Activated CD8-positive, alpha-beta memory T cell treated with anti-CD3 and anti-CD28 coated beads for 1 hour (primary cell): ENCODE results near the gene DENND2A.
A peak's percentile ranks its signal among the peaks of the same experiment; 100 is the strongest.
"Not testable (repeated sequence)": the region's sequence is repeated elsewhere in the genome, so short reads cannot be mapped to it uniquely, and the experiment has no call there.

Experiments
- DNase-seq, 2 donors: peaks; one replicate each; pipeline ENCODE4 v3.0.0-alpha.2; 2020; ENCODE audit warnings: low read depth in 1 of 2; ENCODE audit errors: extremely low read depth in 1 of 2

The DENND2A gene

GRCh38 chr7:140673063-140673773 is 32.6 kb upstream of the DENND2A start:
- DNase-seq, result peak; percentile 8 to 48

DNA sequence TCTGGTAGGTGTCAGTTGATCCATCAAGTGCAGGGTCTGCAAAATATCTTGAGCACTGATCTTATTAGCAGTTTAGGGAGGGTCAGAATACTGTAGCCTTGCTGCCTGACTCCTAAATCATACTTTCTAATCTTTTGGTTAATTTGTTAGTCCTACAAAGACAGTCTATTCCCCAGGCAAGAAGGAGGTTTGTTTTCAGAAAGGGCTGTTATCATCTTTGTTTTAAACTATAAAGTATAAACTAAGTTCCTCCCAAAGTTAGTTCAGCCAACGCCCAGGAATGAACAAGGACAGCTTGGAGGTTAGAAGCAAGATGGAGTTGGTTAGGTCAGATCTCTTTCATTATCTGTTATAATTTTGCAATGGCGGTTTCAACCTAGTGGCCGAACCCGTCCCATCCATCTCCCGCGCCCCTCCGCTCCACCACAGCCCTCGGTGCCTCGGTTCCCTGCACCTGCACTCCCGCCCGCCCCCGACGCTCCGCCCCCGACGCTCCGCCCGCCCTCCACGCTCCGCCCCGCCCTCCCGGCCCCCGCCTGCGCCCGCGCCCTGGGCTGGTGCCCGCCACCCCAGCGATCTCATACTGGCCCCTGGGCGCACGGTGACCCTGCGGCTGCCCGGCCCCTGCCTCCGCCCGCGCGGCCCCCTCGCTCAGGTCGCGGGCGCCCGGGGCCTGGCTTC is 31.9 kb upstream of the DENND2A start, which contains the start of gene ADCK2:
ADCK2 (plus strand) TSS at position 564 of the 681 bp plus-strand sequence. CDS start 386 bp downstream, outside the sequence.
- peak; percentile 12 to 57 for DNase-seq

GRCh38 chr7:140671966-140672365 is 31.4 kb upstream of the DENND2A start:
- DNase-seq, result no peak

DNA sequence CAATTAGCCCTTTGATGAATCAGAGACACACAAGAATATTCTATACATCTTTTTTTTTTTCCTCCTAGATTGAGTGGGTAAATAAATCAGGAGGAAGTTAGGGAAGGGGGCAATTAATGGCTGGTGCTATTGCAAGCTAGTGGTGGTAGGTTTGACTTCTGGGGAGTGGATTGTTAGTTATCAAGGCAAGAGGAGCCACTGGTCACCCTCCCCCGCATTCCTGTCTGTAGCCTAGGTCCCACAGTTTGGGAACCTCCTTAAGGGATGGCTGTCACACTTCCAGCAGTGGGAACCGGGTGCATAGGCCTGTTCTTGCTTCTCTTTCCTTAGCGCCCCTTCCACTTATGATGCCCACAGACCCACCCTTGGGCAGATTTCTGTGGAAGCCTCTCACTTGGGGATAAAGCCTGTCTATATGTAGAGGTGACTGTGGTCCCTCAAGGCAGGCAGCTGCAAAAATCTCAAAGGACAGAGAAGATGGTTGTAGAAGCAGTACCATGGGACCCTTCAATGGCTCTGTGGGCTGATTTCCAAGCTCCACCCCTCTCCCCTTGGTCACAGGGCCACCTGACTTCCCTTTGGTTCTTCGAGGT is 29.8 kb upstream of the DENND2A start:
- no peak for DNase-seq

DNA sequence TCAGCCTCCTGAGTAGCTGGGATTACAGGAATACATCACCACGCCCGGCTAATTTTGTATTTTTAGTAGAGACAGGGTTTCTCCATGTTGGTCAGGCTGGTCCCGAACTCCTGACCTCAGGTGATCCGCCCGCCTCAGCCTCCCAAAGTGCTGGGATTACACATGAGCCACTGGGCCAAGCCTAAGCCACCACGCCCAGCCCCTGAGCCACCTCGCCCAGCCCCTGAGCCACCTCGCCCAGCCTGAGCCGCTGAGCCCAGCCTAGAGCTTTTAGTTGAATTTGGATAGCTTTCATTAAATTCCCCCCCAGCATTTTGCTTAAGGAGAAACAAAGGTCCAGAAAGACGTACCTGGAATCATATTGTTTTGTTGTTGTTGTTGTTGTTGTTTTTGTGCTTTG is 29.2 kb upstream of the DENND2A start:
- not testable (repeated sequence) for DNase-seq

- DNase-seq, result no peak
Measured at GRCh38 chr7:140669352-140669751, 28.7 kb upstream of the DENND2A start.

DNA sequence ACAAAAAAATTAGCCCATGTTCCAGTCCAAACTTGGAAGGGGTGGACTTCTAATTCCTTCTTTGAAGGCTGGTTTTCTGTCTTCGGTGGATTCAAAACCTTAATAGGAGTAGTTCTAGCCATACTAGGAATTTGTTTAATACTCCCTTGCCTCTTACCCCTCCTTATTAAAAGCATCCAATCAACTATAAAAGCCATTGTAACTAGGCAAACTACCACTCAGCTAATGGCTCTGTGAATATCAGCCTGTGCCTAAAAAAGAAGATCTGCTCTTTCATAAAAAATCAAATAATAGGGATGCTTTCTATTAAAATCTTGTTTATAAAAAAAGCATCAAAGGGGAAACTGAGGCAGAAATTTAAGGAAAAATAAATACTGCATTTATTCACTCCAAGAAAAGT is 28.0 kb upstream of the DENND2A start:
- no peak for DNase-seq

DNA sequence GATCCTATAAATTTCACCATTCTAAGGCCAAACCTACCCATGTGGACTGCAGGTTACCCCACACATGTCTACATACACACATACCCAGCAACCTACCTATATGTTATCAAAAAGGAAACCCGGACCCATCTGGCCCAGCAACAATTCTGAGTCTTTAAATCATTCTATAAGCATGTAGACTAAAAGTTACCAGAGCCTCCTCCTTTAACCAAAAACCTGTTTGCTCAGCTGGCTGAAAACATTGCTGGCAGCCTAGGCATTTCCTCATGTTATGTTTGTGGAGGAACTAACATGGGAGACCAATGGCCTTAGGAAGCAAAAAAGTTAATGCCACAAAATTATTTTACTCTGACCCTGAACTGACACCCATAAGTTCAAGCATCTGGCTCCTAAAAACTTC is 26.9 kb upstream of the DENND2A start:
- DNase-seq, result no peak

DNA sequence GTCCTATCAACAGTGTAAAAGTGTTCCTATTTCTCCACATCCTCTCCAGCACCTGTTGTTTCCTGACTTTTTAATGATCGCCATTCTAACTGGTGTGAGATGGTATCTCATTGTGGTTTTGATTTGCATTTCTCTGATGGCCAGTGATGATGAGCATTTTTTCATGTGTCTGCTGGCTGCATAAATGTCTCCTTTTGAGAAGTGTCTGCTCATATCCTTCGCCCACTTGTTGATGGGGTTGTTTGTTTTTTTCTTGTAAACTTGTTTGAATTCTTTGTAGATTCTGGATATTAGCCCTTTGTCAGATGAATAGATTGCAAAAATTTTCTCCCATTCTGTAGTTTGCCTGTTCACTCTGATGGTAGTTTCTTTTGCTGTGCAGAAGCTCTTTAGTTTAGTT is 22.3 kb upstream of the DENND2A start:
- not testable (repeated sequence) for DNase-seq

DNA sequence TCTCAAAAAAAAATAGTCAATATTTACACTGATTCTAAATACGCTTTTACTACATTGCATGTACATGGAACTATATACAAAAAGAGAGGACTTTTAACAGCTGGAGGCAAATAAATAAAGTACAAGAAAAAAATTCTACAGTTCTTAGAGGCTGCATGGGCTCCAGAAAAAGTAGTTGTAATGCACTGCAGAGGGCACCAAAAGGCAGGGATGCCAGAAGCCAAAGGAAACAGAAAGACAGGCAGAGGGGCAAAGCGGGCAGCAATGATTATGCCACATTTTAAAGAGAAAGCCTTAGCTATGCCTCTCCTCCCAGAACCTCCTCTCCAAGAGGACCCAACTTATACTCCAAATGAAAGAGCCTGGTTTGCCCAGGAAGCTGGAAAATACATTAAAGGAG is 20.5 kb upstream of the DENND2A start:
- DNase-seq, result no peak

- DNase-seq, result no peak
Measured at GRCh38 chr7:140659856-140660255, 19.2 kb upstream of the DENND2A start.

- no peak for DNase-seq
Measured at GRCh38 chr7:140657891-140658290, 17.3 kb upstream of the DENND2A start.

DNA sequence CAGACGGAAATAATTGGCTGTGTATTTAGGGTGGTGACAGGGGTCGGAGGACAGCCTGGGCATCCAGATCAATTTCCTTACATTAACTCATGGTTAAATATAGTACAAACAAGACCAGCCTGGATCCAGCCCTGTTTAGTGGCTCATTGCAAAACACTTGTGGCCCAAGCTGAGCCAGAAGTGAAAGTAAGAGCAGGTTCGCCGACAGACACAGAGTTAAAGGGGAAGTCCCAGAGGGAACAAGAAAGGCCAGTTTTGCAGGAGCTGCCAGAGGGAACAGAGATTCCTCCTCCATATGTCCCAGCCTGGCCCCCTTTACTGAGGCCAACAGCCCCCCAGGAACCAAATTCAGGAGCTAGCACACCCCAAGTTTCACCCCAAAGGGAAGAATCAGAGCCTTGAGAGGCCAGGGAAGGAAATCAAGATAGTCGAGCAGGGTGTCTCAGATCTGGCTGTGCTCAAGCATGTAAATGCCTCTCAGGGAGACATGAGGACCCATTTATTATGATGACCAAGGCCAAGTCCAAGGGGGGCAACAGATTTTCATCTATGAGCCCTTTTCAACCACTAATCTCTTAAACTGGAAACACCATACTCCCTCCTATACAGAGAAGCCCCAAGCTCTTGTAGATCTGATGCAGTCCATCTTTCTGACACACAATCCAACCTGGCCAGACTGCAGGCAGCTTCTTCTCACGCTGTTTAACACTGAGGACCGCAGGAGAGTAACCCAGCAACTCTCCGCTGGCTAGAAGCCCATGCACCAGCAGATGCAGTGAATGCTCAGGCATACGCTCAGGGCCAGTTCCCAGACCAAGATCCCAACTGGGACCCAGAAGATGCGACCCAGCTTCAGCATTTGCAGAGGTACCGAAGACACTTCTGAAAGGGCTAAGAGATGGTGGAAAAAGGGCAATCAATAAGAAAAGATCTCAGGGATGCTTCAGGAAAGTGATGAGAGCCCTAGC is 16.2 kb upstream of the DENND2A start:
- DNase-seq, result no peak

- DNase-seq, result no peak
Measured at GRCh38 chr7:140655511-140656408, 15.1 kb upstream of the DENND2A start.

GRCh38 chr7:140654661-140655060 is 14.0 kb upstream of the DENND2A start:
- DNase-seq, result no peak

DNA sequence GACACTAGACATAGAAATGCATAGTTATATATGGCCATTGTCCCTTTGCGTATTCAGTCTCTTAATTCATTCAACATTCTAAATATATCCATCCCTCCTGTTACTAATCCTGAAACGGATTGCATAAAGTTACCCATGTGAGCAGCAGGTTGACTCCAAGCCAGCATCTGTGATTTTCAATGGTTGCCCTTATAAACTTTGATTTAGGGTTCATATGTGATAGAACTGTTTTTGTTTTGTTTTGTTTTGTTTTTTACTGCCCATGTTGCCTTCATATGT is 13.4 kb upstream of the DENND2A start:
- no peak for DNase-seq

GRCh38 chr7:140653319-140654108 is 12.9 kb upstream of the DENND2A start:
- DNase-seq, result no peak

DNA sequence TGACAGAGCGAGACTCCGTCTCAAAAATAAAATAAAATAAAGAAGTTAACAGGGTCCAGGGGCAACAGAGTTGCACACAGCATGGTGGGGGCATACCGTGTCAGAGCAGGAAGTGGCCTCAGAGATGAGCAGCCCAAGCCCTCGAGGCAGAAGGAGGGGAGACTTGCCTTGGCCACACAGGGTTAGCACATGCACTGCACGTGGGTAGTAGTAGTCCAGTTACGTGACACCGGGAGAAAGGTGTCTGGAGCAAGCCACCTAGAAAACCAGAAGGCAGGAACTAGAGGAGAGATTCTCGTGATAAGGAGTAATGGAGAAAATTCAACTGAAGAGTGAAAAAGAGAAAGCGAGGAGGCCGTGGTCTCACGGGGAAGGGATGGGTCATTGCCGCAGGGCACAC is 9.8 kb upstream of the DENND2A start:
- DNase-seq, result no peak

DNA sequence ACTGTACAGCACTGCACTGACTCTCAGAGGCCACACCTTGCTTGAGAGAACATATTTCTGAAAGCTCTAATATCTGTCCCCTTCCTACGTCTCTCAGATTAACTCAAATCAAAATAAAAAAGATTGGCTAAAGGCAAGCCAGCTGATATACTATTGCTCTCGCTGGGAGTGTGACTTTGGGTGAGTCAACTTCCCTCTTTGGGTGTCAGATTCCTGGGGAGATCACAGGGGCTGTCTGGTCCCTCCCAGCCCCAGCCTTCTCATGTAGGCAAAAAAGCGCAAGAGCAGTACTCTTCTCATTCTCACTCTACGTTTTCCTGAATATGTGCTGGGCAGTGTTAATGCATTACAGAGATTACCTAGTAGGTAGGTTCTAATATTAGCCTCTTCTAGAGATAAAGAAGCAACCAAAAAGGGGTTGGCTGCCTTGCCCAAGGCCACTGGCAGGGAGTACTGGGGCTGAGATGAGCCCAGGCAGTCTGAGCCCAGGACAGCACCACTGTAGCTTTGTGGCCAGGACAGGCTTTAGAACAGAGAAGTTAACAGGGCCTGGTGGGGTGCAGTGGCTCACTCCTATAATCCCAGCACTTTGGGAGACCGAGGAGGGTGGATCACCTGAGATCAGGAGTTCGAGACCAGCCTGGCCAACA is 9.1 kb upstream of the DENND2A start:
- no peak for DNase-seq
